Superior temporal gyrus (tissue), 1 donor: ENCODE results near the gene SCAPER.

Source experiments
- DNase-seq: peaks from one replicate; pipeline ENCODE4 v3.0.0-alpha.2; 2016; ENCODE audit errors: extremely low spot score

Gene SCAPER

GRCh38 chr15:76905013-76905839 lies at the start of gene SCAPER:
TSS of gene SCAPER (minus strand) at chr15:76905340. CDS start at chr15:76883817, 21,523 bp downstream.
- peak; percentile 94 for DNase-seq

- peak; percentile 86 for DNase-seq
Observed at GRCh38 chr15:76954744-76955143, 49.6 kb upstream of the SCAPER start.

- no peak for DNase-seq
Observed at GRCh38 chr15:76953913-76954312, 48.8 kb upstream of the SCAPER start.

GRCh38 chr15:76951220-76951619 lies 46.1 kb upstream of the SCAPER start:
- DNase-seq: peak; percentile 60

GRCh38 chr15:76947454-76947853 lies 42.3 kb upstream of the SCAPER start:
- DNase-seq: no peak

- no peak for DNase-seq
Observed at GRCh38 chr15:76945494-76946093, 40.5 kb upstream of the SCAPER start.

- no peak for DNase-seq
Observed at GRCh38 chr15:76942331-76942730, 37.2 kb upstream of the SCAPER start.

GRCh38 chr15:76941636-76942035 lies 36.5 kb upstream of the SCAPER start:
- no peak for DNase-seq

- no peak for DNase-seq
Observed at GRCh38 chr15:76939715-76940114, 34.6 kb upstream of the SCAPER start.

GRCh38 chr15:76938752-76939151 lies 33.6 kb upstream of the SCAPER start:
- DNase-seq: no peak

GRCh38 chr15:76936671-76937070 lies 31.5 kb upstream of the SCAPER start:
- DNase-seq: no peak

GRCh38 chr15:76935620-76936019 lies 30.5 kb upstream of the SCAPER start:
- no peak for DNase-seq

GRCh38 chr15:76932135-76932966 lies 27.2 kb upstream of the SCAPER start:
- no peak for DNase-seq

GRCh38 chr15:76931397-76932134 lies 26.4 kb upstream of the SCAPER start, which contains the start of gene RCN2:
TSS of gene RCN2 (plus strand) at chr15:76931749. CDS start at chr15:76931842, 93 bp downstream.
- DNase-seq: peak; percentile 95

- DNase-seq: no peak
Observed at GRCh38 chr15:76930831-76931396, 25.8 kb upstream of the SCAPER start.

- DNase-seq: no peak
Observed at GRCh38 chr15:76929011-76929760, 24.0 kb upstream of the SCAPER start.

- DNase-seq: no peak
Observed at GRCh38 chr15:76928201-76928600, 23.1 kb upstream of the SCAPER start.

GRCh38 chr15:76916369-76916768 lies 11.2 kb upstream of the SCAPER start:
- no peak for DNase-seq

GRCh38 chr15:76913737-76914136 lies 8.6 kb upstream of the SCAPER start:
- DNase-seq: no peak

- no peak for DNase-seq
Observed at GRCh38 chr15:76912430-76912829, 7.3 kb upstream of the SCAPER start.
